Natural killer cell treated with Interleukin-12 subunit alpha and Interleukin-12 subunit beta and Interleukin-15 and Interleukin-18, amount 100 ng/mL, for 72 hours (primary cell): ENCODE results near the gene POU3F2. TPM values are rescaled to one million over a fixed set of nuclear protein-coding genes. Genes with fewer than 3 reads are reported as not detected.

Experiments used
- ATAC-seq, 2 donors: fragments of 150-1000 bp; cut with Tn5 transposase in 1 of 2; sonication (Bioruptor Pico), chemical (Tn5 transposase) in 1 of 2; 2 replicates each; pipeline ENCODE4 v1.10.0; 2021
- DNase-seq: peaks from one replicate; pipeline ENCODE4 v3.0.0; 2022; ENCODE audit warnings: low spot score
- H3K27ac Mint-ChIP-seq, 2 donors: 1 replicate in 1 of 2; 2 replicates in 1 of 2; pipeline ENCODE4 v1.8.0; 2022; ENCODE audit warnings: mixed read lengths in 2 of 2, mild to moderate bottlenecking in 1 of 2, moderate library complexity in 1 of 2
- H3K27me3 Mint-ChIP-seq, 2 donors: 1 replicate in 1 of 2; 2 replicates in 1 of 2; pipeline ENCODE4 v1.8.0; 2022; ENCODE audit warnings: mixed read lengths in 2 of 2
- H3K36me3 Mint-ChIP-seq: one replicate; pipeline ENCODE4 v1.8.0; 2022; ENCODE audit warnings: mixed read lengths
- H3K4me1 Mint-ChIP-seq, 2 donors: 1 replicate in 1 of 2; 2 replicates in 1 of 2; pipeline ENCODE4 v1.8.0; 2022; ENCODE audit warnings: low read depth in 2 of 2, mixed read lengths in 2 of 2, mild to moderate bottlenecking in 1 of 2
- H3K4me3 Mint-ChIP-seq: one replicate; pipeline ENCODE4 v1.8.0; 2022; ENCODE audit warnings: mixed read lengths
- H3K9me3 Mint-ChIP-seq: 2 replicates; pipeline ENCODE4 v1.8.0; 2022; ENCODE audit warnings: mixed read lengths
- total RNA-seq, 2 donors: library from RNA; stranded (reverse); gene quantifications; one replicate each; pipeline ENCODE4 v1.2.3, GENCODE V29; 2022

Gene POU3F2
- total RNA-seq, 2 donors from 2014 or later = not detected

DNA sequence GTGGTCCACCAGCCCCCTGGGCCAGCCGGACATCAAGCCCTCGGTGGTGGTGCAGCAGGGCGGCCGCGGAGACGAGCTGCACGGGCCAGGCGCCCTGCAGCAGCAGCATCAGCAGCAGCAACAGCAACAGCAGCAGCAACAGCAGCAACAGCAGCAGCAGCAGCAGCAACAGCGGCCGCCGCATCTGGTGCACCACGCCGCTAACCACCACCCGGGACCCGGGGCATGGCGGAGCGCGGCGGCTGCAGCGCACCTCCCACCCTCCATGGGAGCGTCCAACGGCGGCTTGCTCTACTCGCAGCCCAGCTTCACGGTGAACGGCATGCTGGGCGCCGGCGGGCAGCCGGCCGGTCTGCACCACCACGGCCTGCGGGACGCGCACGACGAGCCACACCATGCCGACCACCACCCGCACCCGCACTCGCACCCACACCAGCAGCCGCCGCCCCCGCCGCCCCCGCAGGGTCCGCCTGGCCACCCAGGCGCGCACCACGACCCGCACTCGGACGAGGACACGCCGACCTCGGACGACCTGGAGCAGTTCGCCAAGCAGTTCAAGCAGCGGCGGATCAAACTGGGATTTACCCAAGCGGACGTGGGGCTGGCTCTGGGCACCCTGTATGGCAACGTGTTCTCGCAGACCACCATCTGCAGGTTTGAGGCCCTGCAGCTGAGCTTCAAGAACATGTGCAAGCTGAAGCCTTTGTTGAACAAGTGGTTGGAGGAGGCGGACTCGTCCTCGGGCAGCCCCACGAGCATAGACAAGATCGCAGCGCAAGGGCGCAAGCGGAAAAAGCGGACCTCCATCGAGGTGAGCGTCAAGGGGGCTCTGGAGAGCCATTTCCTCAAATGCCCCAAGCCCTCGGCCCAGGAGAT lies 1.0 kb downstream of the POU3F2 start:
- Mint-ChIP-seq H3K9me3 (no peaks in the 10 kb centered on the region), H3K36me3 (no peaks in the 10 kb centered on the region), H3K27me3 (peaks cover 54 to 78% of the 10 kb centered on the region in 2 donors), H3K4me3 (peak overlapping the region; percentile 56), H3K4me1 (peaks cover 25 to 33% of the 10 kb centered on the region in 2 donors), H3K27ac (no peak overlapping the region)
- ATAC-seq (peak in 1 of 2 donors; percentile 19), DNase-seq (no peak)

DNA sequence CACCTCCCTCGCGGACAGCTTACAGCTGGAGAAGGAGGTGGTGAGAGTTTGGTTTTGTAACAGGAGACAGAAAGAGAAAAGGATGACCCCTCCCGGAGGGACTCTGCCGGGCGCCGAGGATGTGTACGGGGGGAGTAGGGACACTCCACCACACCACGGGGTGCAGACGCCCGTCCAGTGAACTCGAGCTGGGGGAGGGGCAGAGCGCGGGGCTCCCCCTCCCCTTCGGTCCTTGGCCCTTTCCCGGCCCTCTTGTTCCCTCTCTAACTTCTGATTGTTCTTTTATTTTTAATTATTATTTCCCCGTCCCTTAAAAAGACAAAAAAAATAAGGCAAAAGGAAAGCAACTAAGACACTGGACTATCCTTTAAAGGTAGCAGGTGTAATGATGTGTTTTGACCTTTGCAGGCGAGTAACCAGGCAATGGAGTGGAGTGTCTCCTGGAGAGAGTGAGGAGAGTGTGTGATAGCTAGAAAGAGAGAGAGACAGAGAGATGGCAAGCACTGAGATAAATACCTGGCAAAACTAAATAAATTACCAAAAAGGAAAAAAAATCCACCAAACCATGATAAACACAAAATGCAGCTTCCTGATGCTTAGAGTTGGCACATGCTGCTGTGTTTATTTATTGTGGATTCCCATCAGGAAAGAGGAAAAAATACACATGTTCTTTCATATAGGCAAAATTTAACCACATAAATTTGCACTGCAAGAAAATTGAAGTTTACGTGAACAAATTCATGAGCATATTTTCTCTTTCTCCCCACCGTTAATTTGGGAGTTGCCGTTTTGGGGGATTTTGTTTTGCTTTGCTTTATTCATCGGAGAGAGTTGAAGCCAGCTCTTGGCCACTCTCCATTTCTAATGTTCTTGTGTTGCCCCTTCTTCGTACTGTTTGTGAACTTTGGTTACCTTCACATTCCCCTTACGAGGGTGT lies 1.9 kb downstream of the POU3F2 start:
- H3K4me1 Mint-ChIP-seq = peaks cover 22 to 30% of the 10 kb centered on the region in 2 donors
- H3K27me3 Mint-ChIP-seq = peaks cover 50 to 77% of the 10 kb centered on the region in 2 donors
- no peaks in the 10 kb centered on the region for H3K36me3 Mint-ChIP-seq
- no peak for ATAC-seq
- no peak overlapping the region for H3K27ac Mint-ChIP-seq
- peak overlapping the region; percentile 56 for H3K4me3 Mint-ChIP-seq
- no peaks in the 10 kb centered on the region for H3K9me3 Mint-ChIP-seq
- no peak for DNase-seq

DNA sequence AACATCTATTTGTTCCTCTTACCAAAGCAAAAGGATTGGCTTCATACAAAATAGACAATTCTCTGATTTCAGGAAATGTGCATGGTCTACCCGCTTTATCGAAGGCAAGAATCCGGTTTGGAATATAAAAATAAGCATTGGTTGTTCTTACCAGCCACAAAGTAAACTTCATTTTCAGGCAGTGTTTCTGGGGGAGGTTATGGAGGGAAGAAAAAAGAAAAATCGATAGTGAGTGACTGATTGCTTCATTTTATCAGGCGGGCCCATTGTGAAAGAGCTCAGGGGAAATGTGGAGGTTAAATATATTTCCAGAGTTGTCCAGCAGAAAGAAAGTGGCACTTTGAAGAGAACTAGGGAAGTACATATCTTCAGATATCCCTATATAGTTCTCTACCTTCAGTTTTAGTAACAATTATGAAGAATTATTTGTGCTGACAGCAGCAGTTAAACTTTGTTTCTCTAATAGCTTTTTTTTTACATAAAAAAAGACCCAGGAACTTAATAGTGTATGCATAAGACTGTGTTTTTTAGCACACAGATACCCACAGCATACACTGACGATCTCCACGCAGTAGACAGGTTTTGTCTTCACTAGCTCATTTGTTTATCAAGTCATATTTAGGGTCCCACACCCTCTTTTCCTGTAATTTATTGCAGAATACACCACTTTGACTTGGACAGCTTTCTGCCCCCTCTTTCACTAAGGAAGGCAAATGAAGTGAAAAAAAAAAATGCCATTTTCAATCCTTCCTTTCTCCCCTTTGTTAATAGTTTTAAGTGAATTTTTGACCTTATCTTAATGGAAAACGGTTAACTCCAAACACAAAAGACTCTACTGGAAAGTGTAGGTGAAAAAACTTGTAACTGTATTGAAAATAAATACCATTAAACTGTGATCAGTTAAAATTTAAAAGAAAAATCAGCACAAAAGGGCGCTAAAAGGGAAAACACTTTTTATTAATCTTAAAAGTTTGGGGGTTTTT lies 2.9 kb downstream of the POU3F2 start:
- ATAC-seq = no peak
- DNase-seq = no peak
- H3K4me3 Mint-ChIP-seq = no peak overlapping the region
- peaks cover 20 to 29% of the 10 kb centered on the region in 2 donors for H3K4me1 Mint-ChIP-seq
- peaks cover 57 to 85% of the 10 kb centered on the region in 2 donors for H3K27me3 Mint-ChIP-seq
- no peak overlapping the region for H3K27ac Mint-ChIP-seq
- no peaks in the 10 kb centered on the region for H3K36me3 Mint-ChIP-seq
- H3K9me3 Mint-ChIP-seq = no peaks in the 10 kb centered on the region

DNA sequence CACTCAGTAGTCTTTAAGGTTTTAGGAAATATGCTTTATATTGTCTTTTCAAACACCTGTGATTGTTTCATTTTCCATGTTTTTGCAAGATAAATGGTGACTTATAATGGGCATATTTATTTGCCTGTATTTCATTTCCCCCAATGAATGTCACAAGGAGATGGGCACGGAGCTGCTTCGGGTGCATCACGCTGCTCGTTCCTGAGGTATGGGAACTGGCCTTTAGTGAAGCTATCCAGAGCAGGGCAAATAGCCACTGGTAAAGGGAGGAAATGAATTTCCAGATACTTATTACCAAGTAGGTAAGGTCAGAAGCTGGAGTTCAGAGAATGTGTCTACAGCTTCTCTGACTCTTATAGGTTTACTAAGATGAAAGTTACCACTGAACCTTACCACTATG lies 3.7 kb downstream of the POU3F2 start:
- ATAC-seq = no peak
- Mint-ChIP-seq H3K9me3 (no peaks in the 10 kb centered on the region), H3K4me3 (no peak overlapping the region), H3K27ac (no peak overlapping the region), H3K27me3 (peaks cover 60 to 85% of the 10 kb centered on the region in 2 donors), H3K36me3 (no peaks in the 10 kb centered on the region), H3K4me1 (peaks cover 16 to 23% of the 10 kb centered on the region in 2 donors)
- no peak for DNase-seq

DNA sequence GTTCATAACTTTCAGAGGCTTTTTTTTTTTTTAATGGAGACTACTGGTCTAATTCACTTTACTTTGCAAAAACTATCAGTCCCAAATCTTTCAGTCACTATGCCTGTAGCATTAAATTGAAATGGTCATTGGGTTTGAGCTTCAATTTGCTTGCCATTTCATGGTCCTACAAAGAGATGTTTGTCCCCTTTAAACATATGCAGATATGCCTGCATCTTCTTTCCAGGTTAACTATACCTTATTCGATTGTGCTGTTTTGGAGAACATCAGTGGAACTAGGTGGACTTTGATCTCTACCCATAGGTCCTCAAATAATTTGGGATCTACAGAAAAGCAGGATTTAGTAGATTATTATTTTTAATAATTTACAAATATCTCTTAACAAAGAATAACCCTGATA lies 4.6 kb downstream of the POU3F2 start:
- H3K4me1 Mint-ChIP-seq = peaks cover 8 to 14% of the 10 kb centered on the region in 2 donors
- H3K36me3 Mint-ChIP-seq = no peaks in the 10 kb centered on the region
- H3K4me3 Mint-ChIP-seq = no peak overlapping the region
- peaks cover 53 to 82% of the 10 kb centered on the region in 2 donors for H3K27me3 Mint-ChIP-seq
- H3K9me3 Mint-ChIP-seq = no peaks in the 10 kb centered on the region
- DNase-seq = no peak
- no peak overlapping the region for H3K27ac Mint-ChIP-seq
- ATAC-seq = no peak

DNA sequence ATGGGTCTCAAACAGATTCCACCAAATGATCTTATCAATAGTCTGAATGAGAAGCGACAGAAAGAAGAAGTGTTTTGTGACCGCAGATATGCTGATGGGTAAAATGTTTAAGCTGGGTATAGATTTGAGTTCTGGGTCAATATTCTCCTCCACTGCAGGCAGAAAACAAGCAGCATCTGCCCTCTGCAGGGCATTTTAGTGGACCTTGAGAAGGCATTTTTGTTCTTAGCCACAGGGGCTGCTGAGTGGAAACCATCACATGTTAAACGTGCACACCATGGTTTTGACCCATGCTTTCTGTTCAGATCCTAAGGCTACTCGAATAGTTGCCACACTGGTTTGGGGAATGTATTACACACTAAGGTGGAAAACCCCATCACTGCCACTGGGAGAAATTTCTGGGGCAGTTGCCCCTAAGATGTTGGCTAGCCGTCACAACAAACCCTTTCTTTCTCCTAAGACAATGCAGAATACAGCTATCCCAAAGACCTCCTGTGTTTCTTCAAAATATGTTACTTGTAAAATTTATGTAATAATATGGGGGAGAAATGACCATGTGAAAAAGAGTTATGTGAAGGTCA lies 5.5 kb downstream of the POU3F2 start:
- ATAC-seq = no peak
- H3K27ac Mint-ChIP-seq = no peak overlapping the region
- no peaks in the 10 kb centered on the region for H3K9me3 Mint-ChIP-seq
- no peak for DNase-seq
- no peaks in the 10 kb centered on the region for H3K36me3 Mint-ChIP-seq
- H3K4me1 Mint-ChIP-seq = peaks cover 7 to 13% of the 10 kb centered on the region in 2 donors
- H3K4me3 Mint-ChIP-seq = no peak overlapping the region
- peaks cover 57 to 88% of the 10 kb centered on the region in 2 donors for H3K27me3 Mint-ChIP-seq

DNA sequence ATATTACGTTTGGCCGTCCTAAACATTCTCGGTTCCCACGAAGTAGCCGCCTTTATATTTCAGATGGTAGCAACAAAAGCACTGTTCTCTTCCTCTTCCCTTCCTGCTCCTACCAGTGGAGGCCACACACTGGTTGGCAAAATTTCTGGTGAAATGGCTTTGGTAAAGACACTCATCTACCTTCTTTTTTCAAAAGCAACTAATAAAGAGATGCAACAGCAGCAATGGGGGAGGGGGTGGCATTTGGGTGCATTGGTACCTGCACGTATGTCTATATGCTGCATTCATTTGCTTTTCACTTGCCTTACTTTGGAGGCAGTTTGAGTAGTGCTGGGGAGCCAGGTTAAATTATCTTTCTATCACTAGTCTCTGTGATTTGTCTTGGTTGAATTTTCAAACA lies 6.0 kb downstream of the POU3F2 start:
- ATAC-seq = no peak

DNA sequence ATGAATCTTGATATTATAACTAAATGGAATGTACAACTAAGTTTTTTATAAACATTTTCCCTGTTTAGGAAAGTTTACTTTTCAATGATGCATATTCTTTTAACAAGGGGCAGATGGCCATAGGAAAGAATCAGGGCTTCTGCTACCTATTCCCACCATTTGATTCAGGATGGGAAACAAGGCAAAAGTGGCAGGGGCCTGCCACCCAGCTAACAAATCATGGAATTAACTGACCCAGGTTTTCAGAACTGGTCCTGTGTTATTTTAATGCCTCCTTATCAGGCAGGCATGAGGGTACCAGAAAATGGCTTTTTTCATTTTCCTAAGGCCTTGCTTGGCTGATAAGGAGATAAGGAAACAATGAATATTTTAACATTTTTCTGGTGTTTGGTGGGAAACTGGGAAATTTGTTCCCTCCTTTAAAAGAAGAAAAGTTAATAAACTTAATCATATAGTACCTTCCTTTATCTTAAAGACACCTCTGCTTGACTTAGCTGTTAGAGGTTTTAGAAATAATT lies 6.7 kb downstream of the POU3F2 start:
- H3K27me3 Mint-ChIP-seq = peaks cover 61 to 88% of the 10 kb centered on the region in 2 donors
- ATAC-seq (no peak), DNase-seq (no peak)
- no peak overlapping the region for H3K4me3 Mint-ChIP-seq
- H3K9me3 Mint-ChIP-seq = no peaks in the 10 kb centered on the region
- no peak overlapping the region for H3K27ac Mint-ChIP-seq
- no peaks in the 10 kb centered on the region for H3K36me3 Mint-ChIP-seq
- H3K4me1 Mint-ChIP-seq = peaks cover 10 to 13% of the 10 kb centered on the region in 2 donors

More for the DNA sequence above, 6.0 kb downstream of the POU3F2 start:
- Mint-ChIP-seq H3K27me3 (peaks cover 58 to 88% of the 10 kb centered on the region in 2 donors), H3K36me3 (no peaks in the 10 kb centered on the region), H3K27ac (no peak overlapping the region), H3K9me3 (no peaks in the 10 kb centered on the region), H3K4me3 (no peak overlapping the region), H3K4me1 (peaks cover 8 to 13% of the 10 kb centered on the region in 2 donors)
- no peak for DNase-seq

DNA sequence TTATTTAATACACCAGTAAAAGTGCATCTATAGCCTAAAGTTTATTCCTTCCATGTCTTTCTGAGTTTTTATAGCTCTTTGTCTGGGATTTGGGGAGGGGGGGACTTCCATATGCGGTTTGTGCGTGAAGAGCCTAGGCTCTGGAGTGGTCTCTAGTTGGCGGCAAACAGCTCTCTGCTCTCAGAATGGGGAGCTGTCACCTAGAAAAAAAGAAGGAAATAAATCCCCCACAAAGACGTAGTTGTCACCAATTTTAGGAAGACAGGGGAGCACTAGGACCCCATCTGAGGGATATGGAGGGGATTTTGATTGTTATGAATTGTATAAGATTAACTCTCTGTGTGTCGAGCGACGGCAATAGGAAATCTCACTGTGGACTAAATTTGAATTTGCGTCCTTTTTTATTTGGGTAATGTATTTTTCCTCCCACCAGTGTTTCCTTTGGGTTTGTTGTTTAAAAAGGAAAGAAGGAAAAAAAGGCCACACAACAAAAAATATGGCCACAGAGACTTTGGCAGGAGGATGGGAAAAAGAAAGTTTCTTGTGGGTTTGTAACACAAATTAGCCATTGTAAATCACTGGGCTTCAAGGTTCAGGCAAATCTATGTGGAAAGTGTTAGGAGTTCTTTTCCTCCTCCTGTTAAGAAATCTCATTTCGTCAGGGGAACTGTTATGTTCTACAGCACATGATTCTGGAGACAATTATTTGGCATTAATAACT lies 7.4 kb downstream of the POU3F2 start:
- Mint-ChIP-seq H3K27ac (no peak overlapping the region), H3K9me3 (no peaks in the 10 kb centered on the region), H3K4me1 (peaks cover 7 to 9% of the 10 kb centered on the region in 2 donors), H3K27me3 (peaks cover 62 to 88% of the 10 kb centered on the region in 2 donors), H3K36me3 (no peaks in the 10 kb centered on the region), H3K4me3 (no peak overlapping the region)
- DNase-seq (no peak), ATAC-seq (no peak)

DNA sequence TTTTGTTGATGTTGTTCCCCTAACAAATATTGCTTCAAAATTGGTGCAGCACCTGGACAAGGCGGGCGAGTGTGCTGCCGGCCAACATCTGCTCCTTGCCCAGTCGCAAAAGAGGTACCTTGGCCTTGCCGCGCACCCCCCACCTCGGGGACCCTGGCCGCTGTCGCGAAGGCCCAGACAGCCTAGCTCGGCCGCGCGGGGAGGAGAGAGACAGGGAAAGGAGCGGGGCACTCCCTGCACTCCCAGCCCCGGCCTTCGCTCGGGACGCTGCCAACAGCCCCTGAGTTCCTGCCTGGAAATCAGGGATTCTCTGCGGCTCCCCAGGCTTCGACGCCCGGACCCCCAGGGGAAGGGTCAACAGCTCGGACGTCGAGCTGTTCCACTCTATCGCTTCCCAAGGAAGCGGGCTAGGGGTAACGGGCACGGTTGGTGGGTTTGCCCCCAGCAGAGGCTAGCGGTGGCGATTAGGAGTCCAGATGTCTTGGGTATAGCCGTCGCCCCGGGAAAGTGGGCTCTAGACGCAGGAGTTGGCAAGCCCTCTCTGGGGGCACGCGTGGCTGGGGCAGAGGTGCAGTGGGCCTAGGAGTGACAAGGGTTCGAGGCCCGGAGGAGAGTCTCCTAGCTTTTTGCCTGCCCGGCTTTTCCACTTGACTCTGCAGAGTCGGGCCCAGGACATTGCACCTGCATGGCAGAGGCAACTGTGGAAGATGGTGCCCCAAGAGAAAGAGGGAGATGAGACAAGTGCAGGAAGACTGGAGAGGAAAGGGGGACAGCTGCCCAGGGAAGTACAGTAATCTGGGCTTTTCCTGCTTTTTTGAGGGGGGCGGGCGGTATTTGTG lies 8.2 kb downstream of the POU3F2 start:
- DNase-seq = no peak

More for the DNA sequence above, 8.2 kb downstream of the POU3F2 start:
- Mint-ChIP-seq H3K4me3 (no peak overlapping the region), H3K27ac (no peak overlapping the region), H3K27me3 (peaks cover 63 to 88% of the 10 kb centered on the region in 2 donors), H3K36me3 (no peaks in the 10 kb centered on the region), H3K9me3 (no peaks in the 10 kb centered on the region), H3K4me1 (peaks cover 7% of the 10 kb centered on the region in 2 donors)
- no peak for ATAC-seq
